SH-SY5Y (cell line): ENCODE results near the gene VPS8.

Experiments used
- GATA2 ChIP-seq: IDR thresholded peaks from 2 replicates; pipeline ENCODE4 v1.6.1; 2011; ENCODE audit warnings: mild to moderate bottlenecking, low read depth, low read length
- GATA3 ChIP-seq: IDR thresholded peaks from 2 replicates; pipeline ENCODE4 v1.6.1; 2011; ENCODE audit warnings: low read depth, mild to moderate bottlenecking, low read length, moderate library complexity

- TF ChIP-seq GATA2: no peak
- no peak for TF ChIP-seq GATA3
These were observed 234.6 kb downstream of the VPS8 start for GRCh38 chr3:185046603-185047002.
